HepG2 (cell line): ENCODE measurements around the gene SLX9. TPM values are rescaled to one million over a fixed set of nuclear protein-coding genes. Genes with fewer than 3 reads are reported as not detected.

Source experiments
- FOSL2 ChIP-seq: sonication (generic); formaldehyde crosslinking; IDR thresholded peaks from 2 replicates; pipeline ENCODE4 v1.4.0; 2020; ENCODE audit warnings: missing genetic modification reagents
- FOXP4 ChIP-seq: sonication (generic); formaldehyde crosslinking; IDR thresholded peaks from 2 replicates; pipeline ENCODE4 v1.4.0; 2020; ENCODE audit warnings: missing genetic modification reagents
- KLF12 ChIP-seq: sonication (generic); formaldehyde crosslinking; IDR thresholded peaks from 2 replicates; pipeline ENCODE4 v1.4.0; 2020; ENCODE audit warnings: missing genetic modification reagents, borderline replicate concordance
- MEIS2 ChIP-seq: sonication (generic); formaldehyde crosslinking; IDR thresholded peaks from 2 replicates; pipeline ENCODE4 v1.9.0; 2021; ENCODE audit warnings: mild to moderate bottlenecking, missing genetic modification reagents
- MTF1 ChIP-seq: sonication (generic); formaldehyde crosslinking; IDR thresholded peaks from 2 replicates; pipeline ENCODE4 v1.5.0; 2020; ENCODE audit warnings: missing genetic modification reagents
- PATZ1 ChIP-seq: sonication (generic); formaldehyde crosslinking; IDR thresholded peaks from 2 replicates; pipeline ENCODE4 v1.4.0; 2020; ENCODE audit warnings: missing genetic modification reagents
- PHF20 ChIP-seq: sonication (generic); formaldehyde crosslinking; IDR thresholded peaks from 2 replicates; pipeline ENCODE4 v1.5.0; 2020; ENCODE audit warnings: mild to moderate bottlenecking, missing genetic modification reagents
- SOX5 ChIP-seq: IDR thresholded peaks from 2 replicates; pipeline ENCODE4 v1.6.1; 2016; ENCODE audit warnings: borderline replicate concordance
- ZFY ChIP-seq: sonication (generic); formaldehyde crosslinking; IDR thresholded peaks from 2 replicates; pipeline ENCODE4 v1.4.0; 2020; ENCODE audit warnings: missing genetic modification reagents
- ZNF292 ChIP-seq: sonication (generic); formaldehyde crosslinking; IDR thresholded peaks from 2 replicates; pipeline ENCODE4 v1.8.1; 2022; ENCODE audit warnings: mild to moderate bottlenecking, low read depth, missing genetic modification reagents, borderline replicate concordance
- ZNF33A ChIP-seq: sonication (generic); formaldehyde crosslinking; IDR thresholded peaks from 2 replicates; pipeline ENCODE4 v1.5.1; 2020; ENCODE audit warnings: missing genetic modification reagents, mild to moderate bottlenecking, moderate library complexity, borderline replicate concordance
- ZNF451 ChIP-seq: sonication (generic); formaldehyde crosslinking; IDR thresholded peaks from 2 replicates; pipeline ENCODE4 v1.5.0; 2020; ENCODE audit warnings: mild to moderate bottlenecking, missing genetic modification reagents
- ZNF567 ChIP-seq: sonication (generic); formaldehyde crosslinking; IDR thresholded peaks from 2 replicates; pipeline ENCODE4 v1.8.1; 2023; ENCODE audit warnings: mild to moderate bottlenecking, missing genetic modification reagents, borderline replicate concordance
- ZNF609 ChIP-seq: sonication (generic); formaldehyde crosslinking; IDR thresholded peaks from 2 replicates; pipeline ENCODE4 v1.4.0; 2020; ENCODE audit warnings: mild to moderate bottlenecking, missing genetic modification reagents, borderline replicate concordance
- ZNF704 ChIP-seq: sonication (generic); formaldehyde crosslinking; IDR thresholded peaks from 2 replicates; pipeline ENCODE4 v1.8.1; 2023; ENCODE audit warnings: mild to moderate bottlenecking, inconsistent platforms, moderate library complexity, missing genetic modification reagents, borderline replicate concordance
- ZNF768 ChIP-seq: sonication (generic); formaldehyde crosslinking; IDR thresholded peaks from 2 replicates; pipeline ENCODE4 v1.4.0; 2020; ENCODE audit warnings: missing genetic modification reagents
- polyA plus RNA-seq, 8 experiments: library from polyadenylated mRNA; depleted of rRNA in 3 of 8; stranded (reverse) in 7 of 8; unstranded in 1 of 8; fragments of >200 nt; fragmentation: Illumina TruSeq in 4 of 8; extraction: Trizol in 4 of 8; gene quantifications; 2 replicates each; pipeline versions ENCODE4 v1.2.1 to v1.2.3, GENCODE V29; 2011 to 2016; ENCODE audit warnings: low read depth in 4 of 8, missing spikeins in 1 of 8, mixed read lengths in 1 of 8; ENCODE audit not compliant: insufficient read depth in 1 of 8
- total RNA-seq, 5 experiments: library from RNA; depleted of rRNA; stranded (reverse); fragments of >200 nt; fragmentation: Illumina TruSeq; extraction: Trizol; gene quantifications; 2 replicates each; pipeline ENCODE4 v1.2.3, GENCODE V29; 2016; ENCODE audit warnings: low read depth in 1 of 5

Gene SLX9
- total and polyA plus RNA-seq, 2 of the 13 experiments (the other 11 are each of a cell fraction or from before 2014, with no cell fraction given), result 21.0 to 47.1 TPM

- peak; percentile 67 for TF ChIP-seq ZNF609 (CRISPR knock-in tag)
- no peak for TF ChIP-seq MEIS2 (CRISPR knock-in tag)
- peak; percentile 61 for TF ChIP-seq ZFY
- TF ChIP-seq ZNF33A (CRISPR knock-in tag), result no peak
- TF ChIP-seq PATZ1 (CRISPR knock-in tag), result peak; percentile 93
- TF ChIP-seq FOSL2 (CRISPR knock-in tag), result peak; percentile 52
- TF ChIP-seq ZNF704 (CRISPR knock-in tag), result no peak
- peak; percentile 30; the same call in 1 of the 2 replicates for TF ChIP-seq SOX5 (CRISPR knock-in tag)
- peak; percentile 57 for TF ChIP-seq PHF20 (CRISPR knock-in tag)
- TF ChIP-seq MTF1, result no peak
- TF ChIP-seq ZNF567 (CRISPR knock-in tag), result peak; percentile 79; the same call in 1 of the 2 replicates
- no peak for TF ChIP-seq KLF12 (CRISPR knock-in tag)
- peak; percentile 26; the same call in 1 of the 2 replicates for TF ChIP-seq FOXP4
- no peak for TF ChIP-seq ZNF451 (CRISPR knock-in tag)
- TF ChIP-seq ZNF768 (CRISPR knock-in tag), result no peak
- peak; percentile 78 for TF ChIP-seq ZNF292 (CRISPR knock-in tag)
Measured at GRCh38 chr21:44914176-44914874, 25.5 kb upstream of the SLX9 start (continued).
